HCT116 (cell line): ENCODE results near the gene PML. TPM values are rescaled to one million over a fixed set of nuclear protein-coding genes. Genes with fewer than 3 reads are reported as not detected.
A peak's percentile ranks its signal among the peaks of the same experiment; 100 is the strongest.

Experiments used
- ATAC-seq: fragments of 200-7000 bp; cut with Tn5 transposase; 2 replicates; pipeline ENCODE4 v1.9.1; 2020; ENCODE audit warnings: mild to moderate bottlenecking, moderate library complexity
- BruUV-seq: library from RNA; stranded (reverse); fragments of 400-500 nt; replicated peaks from 2 replicates; lab custom pipeline; 2021; lab: Mats Ljungman, UMichigan
- CTCF ChIA-PET: fragments of 300-600 bp; sonication (Branson Sonifier 250); formaldehyde crosslinking; loops from one replicate; lab custom pipeline; 2021; ENCODE audit warnings: antibody characterized with exemption; lab: Charles Lee
- POLR2A ChIA-PET: fragments of 300-600, 350-600 bp; sonication (Branson Sonifier 250); formaldehyde crosslinking; loops from one replicate; lab custom pipeline; 2021; ENCODE audit warnings: antibody characterized with exemption; lab: Charles Lee
- RAD21 ChIA-PET, 2 experiments: fragments of 300-600 bp; sonication (Branson Sonifier 250); formaldehyde crosslinking; loops; one replicate each; lab custom pipeline; 2023; ENCODE audit warnings: low total read pairs in 2 of 2; ENCODE audit not compliant: uncharacterized antibody in 2 of 2, unreplicated experiment in 2 of 2, low non-redundant PET in 1 of 2; lab: Charles Lee
- DNase-seq: peaks from one replicate; pipeline ENCODE4 v3.0.0-alpha.2; 2010; ENCODE audit warnings: low read depth, low spot score
- H2AFZ ChIP-seq: fragments of 200-600 bp; shearing (Covaris generic), sonication (generic); 2 replicates; pipeline ENCODE4 v1.6.1; 2017; ENCODE audit warnings: low read depth, mixed run types, mixed read lengths, antibody characterized with exemption, low read length; ENCODE audit not compliant: poor library complexity, severe bottlenecking
- H3K27ac ChIP-seq: 2 replicates; pipeline ENCODE4 v1.5.1; 2012; ENCODE audit warnings: low read depth, low read length
- H3K27me3 ChIP-seq: fragments of 200-600 bp; sonication (generic); 2 replicates; pipeline ENCODE4 v1.6.1; 2016; ENCODE audit warnings: mixed run types, low read length, mixed read lengths; ENCODE audit not compliant: insufficient read depth
- H3K36me3 ChIP-seq, 2 experiments: fragments of 200-500 bp in 1 of 2; fragments of 200-600 bp in 1 of 2; sonication (Bioruptor generic) in 1 of 2; sonication (generic) in 1 of 2; 2 replicates each; pipeline versions ENCODE4 v1.5.1 to v1.6.1; 2014 to 2016; ENCODE audit warnings: low read length in 2 of 2, inconsistent platforms in 1 of 2, mixed read lengths in 1 of 2, mixed run types in 1 of 2; ENCODE audit not compliant: insufficient read depth in 2 of 2, control insufficient read depth in 1 of 2
- H3K4me1 ChIP-seq, 2 experiments: fragments of 200-600 bp in 1 of 2; sonication (generic) in 1 of 2; 2 replicates each; pipeline versions ENCODE4 v1.5.1 to v1.6.1; 2012 to 2017; ENCODE audit warnings: low read length in 2 of 2, inconsistent platforms in 1 of 2, mild to moderate bottlenecking in 1 of 2, mixed read lengths in 1 of 2, mixed run types in 1 of 2, moderate library complexity in 1 of 2; ENCODE audit not compliant: insufficient read depth in 2 of 2, control insufficient read depth in 1 of 2
- H3K4me2 ChIP-seq: fragments of 200-600 bp; sonication (generic); 2 replicates; pipeline ENCODE4 v1.6.1; 2017; ENCODE audit warnings: mixed run types, low read length, mixed read lengths
- H3K4me3 ChIP-seq, 2 experiments: fragments of 200-600 bp in 1 of 2; sonication (generic) in 1 of 2; replicated peaks in 1 of 2; 2 replicates each; pipeline ENCODE4 v1.5.1; 2011 to 2016; ENCODE audit warnings: low read length in 2 of 2, control low read depth in 1 of 2, low read depth in 1 of 2, mild to moderate bottlenecking in 1 of 2, mixed read lengths in 1 of 2, mixed run types in 1 of 2
- H3K79me2 ChIP-seq: fragments of 200-600 bp; sonication (generic); 2 replicates; pipeline ENCODE4 v1.6.1; 2017; ENCODE audit warnings: mild to moderate bottlenecking, mixed run types, low read length, moderate library complexity, mixed read lengths; ENCODE audit not compliant: insufficient read depth
- H3K9ac ChIP-seq: fragments of 200-600 bp; sonication (generic); 2 replicates; pipeline ENCODE4 v1.6.1; 2016; ENCODE audit warnings: low read length, mixed read lengths
- H3K9me2 ChIP-seq: fragments of 200-600 bp; sonication (generic), shearing (Covaris generic); 2 replicates; pipeline ENCODE4 v1.6.1; 2017; ENCODE audit warnings: mixed run types, mild to moderate bottlenecking, moderate library complexity; ENCODE audit not compliant: insufficient read depth
- H3K9me3 ChIP-seq, 2 experiments: fragments of 200-500 bp in 1 of 2; fragments of 200-600 bp in 1 of 2; sonication (Bioruptor generic) in 1 of 2; sonication (generic) in 1 of 2; 2 replicates each; pipeline ENCODE4 v1.6.1; 2014 to 2017; ENCODE audit warnings: low read length in 2 of 2, mixed read lengths in 2 of 2, inconsistent platforms in 1 of 2, low read depth in 1 of 2, mild to moderate bottlenecking in 1 of 2, mixed run types in 1 of 2, moderate library complexity in 1 of 2; ENCODE audit not compliant: control insufficient read depth in 1 of 2, insufficient read depth in 1 of 2
- H4K20me1 ChIP-seq: fragments of 200-600 bp; sonication (generic), shearing (Covaris generic); 2 replicates; pipeline ENCODE4 v1.6.1; 2017; ENCODE audit warnings: mixed run types, mild to moderate bottlenecking, moderate library complexity; ENCODE audit not compliant: insufficient read depth
- CBX3 ChIP-seq: IDR thresholded peaks from 2 replicates; pipeline ENCODE4 v1.6.1; 2012; ENCODE audit warnings: low read depth
- EGR1 ChIP-seq: IDR thresholded peaks from 2 replicates; pipeline ENCODE4 v1.6.1; 2012; ENCODE audit warnings: low read depth
- ELF1 ChIP-seq: IDR thresholded peaks from 2 replicates; pipeline ENCODE4 v1.6.1; 2012; ENCODE audit warnings: low read depth, borderline replicate concordance
- EZH2 ChIP-seq: fragments of 200-600 bp; sonication (generic); IDR thresholded peaks from 2 replicates; pipeline ENCODE4 v1.6.1; 2017; ENCODE audit warnings: antibody characterized with exemption, mixed run types
- EZH2phosphoT487 ChIP-seq: fragments of 200-600 bp; IDR thresholded peaks from 2 replicates; pipeline ENCODE4 v1.6.1; 2018; ENCODE audit warnings: antibody characterized with exemption, borderline replicate concordance
- FOSL1 ChIP-seq: IDR thresholded peaks from 2 replicates; pipeline ENCODE4 v1.6.1; 2012; ENCODE audit warnings: low read depth
- JUND ChIP-seq: IDR thresholded peaks from 2 replicates; pipeline ENCODE4 v1.6.1; 2012
- POLR2A ChIP-seq: IDR thresholded peaks from 2 replicates; pipeline ENCODE4 v1.7.0; 2011; ENCODE audit warnings: borderline replicate concordance; ENCODE audit not compliant: insufficient read depth, insufficient read length; ENCODE audit errors: extremely low read depth
- POLR2AphosphoS5 ChIP-seq: IDR thresholded peaks from 2 replicates; pipeline ENCODE4 v1.6.1; 2011; ENCODE audit warnings: mild to moderate bottlenecking, low read depth, low read length, moderate library complexity
- SIN3A ChIP-seq: IDR thresholded peaks from 2 replicates; pipeline ENCODE4 v1.6.1; 2012; ENCODE audit warnings: low read depth
- SP1 ChIP-seq: IDR thresholded peaks from 2 replicates; pipeline ENCODE4 v1.6.1; 2012; ENCODE audit warnings: low read depth
- SRF ChIP-seq: IDR thresholded peaks from 2 replicates; pipeline ENCODE4 v1.6.1; 2012; ENCODE audit warnings: low read depth
- TCF7L2 ChIP-seq: IDR thresholded peaks from 2 replicates; pipeline ENCODE4 v1.7.0; 2011; ENCODE audit warnings: borderline replicate concordance, inconsistent platforms; ENCODE audit not compliant: insufficient read depth, insufficient read length; ENCODE audit errors: extremely low read depth
- YY1 ChIP-seq: IDR thresholded peaks from 2 replicates; pipeline ENCODE4 v1.6.1; 2011; ENCODE audit warnings: low read length, low read depth, moderate library complexity, mild to moderate bottlenecking; ENCODE audit not compliant: insufficient replicate concordance; ENCODE audit errors: extremely low read depth
- ZFX ChIP-seq: fragments of 450-650 bp; IDR thresholded peaks from 2 replicates; pipeline ENCODE4 v1.6.1; 2017
- ZNF274 ChIP-seq: fragments of 200-500 bp; sonication (Bioruptor generic); IDR thresholded peaks from 2 replicates; pipeline ENCODE4 v1.6.1; 2014; ENCODE audit warnings: mild to moderate bottlenecking, low read depth, low read length, inconsistent platforms
- intact Hi-C: fragments of 100-400 bp; cut with micrococcal nuclease; formaldehyde crosslinking; loops from 2 replicates; pipeline ENCODE4 v1.10.0; 2022
- total RNA-seq: library from RNA; stranded (reverse); gene quantifications from one replicate; pipeline ENCODE4 v1.2.1, GENCODE V29; 2021; ENCODE audit not compliant: unreplicated experiment
- TF ChIP-seq, protein P1 (sequence below): IDR thresholded peaks from 2 replicates; pipeline ENCODE4 v1.6.1; 2012
- TF ChIP-seq, protein P2 (sequence below): IDR thresholded peaks from 2 replicates; pipeline ENCODE4 v1.6.1; 2012
- TF ChIP-seq, protein P3 (sequence below): IDR thresholded peaks from 2 replicates; pipeline ENCODE4 v1.6.1; 2011; ENCODE audit warnings: mild to moderate bottlenecking, low read length, moderate library complexity; ENCODE audit not compliant: insufficient replicate concordance; ENCODE audit errors: extremely low read depth
- TF ChIP-seq, protein P4 (sequence below): IDR thresholded peaks from 2 replicates; pipeline ENCODE4 v1.6.1; 2012; ENCODE audit warnings: low read depth

Gene PML
- total RNA-seq, 1 experiment from 2014 or later, result 28.1 TPM

DNA sequence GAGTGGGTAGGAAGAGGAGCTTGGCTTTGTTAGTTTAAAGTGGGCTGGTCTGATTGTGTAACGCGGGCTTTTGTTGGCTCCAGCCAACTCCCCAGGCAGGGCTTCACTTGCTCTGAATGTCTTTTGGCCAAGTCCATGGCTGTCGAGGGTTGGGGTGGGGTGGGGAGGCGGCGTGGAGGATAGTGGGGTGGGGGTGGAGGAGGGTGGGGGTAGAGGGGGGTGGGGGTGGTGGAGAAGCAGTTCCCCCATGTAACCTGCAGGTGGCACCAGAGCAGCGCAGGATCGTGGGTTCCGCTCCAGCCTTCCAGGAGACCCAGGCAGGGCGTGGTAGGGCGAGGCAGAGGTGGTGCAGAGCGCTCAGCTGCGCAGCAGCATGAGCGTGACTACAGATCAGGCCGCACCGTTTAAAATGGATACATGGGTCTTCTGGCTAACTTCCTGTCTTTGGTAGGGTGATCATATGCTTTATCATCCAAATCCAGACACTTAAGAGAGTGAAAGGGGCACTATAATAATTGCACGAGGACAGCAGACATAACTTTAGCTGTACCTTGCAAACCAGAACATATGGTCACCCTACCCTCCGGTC lies 59.5 kb downstream of the PML start:
- Histone ChIP-seq H3K27ac (no peak overlapping the region), H3K9me2 (no peaks in the 10 kb centered on the region), H3K9ac (no peak overlapping the region), H3K4me3 (peak overlapping the region in 1 of 2 experiments; percentile 29; a peak in 1 of 4 replicates), H2AFZ (peak overlapping the region; percentile 83), H3K36me3 (no peaks in the 10 kb centered on the region), H3K79me2 (no peaks in the 10 kb centered on the region), H3K4me1 (peaks cover 4 to 16% of the 10 kb centered on the region in 2 experiments; a peak in 3 of 4 replicates), H3K27me3 (no peaks in the 10 kb centered on the region), H3K4me2 (peak overlapping the region; percentile 69), H3K9me3 (no peaks in the 10 kb centered on the region), H4K20me1 (no peaks in the 10 kb centered on the region)
- CTCF ChIA-PET, result interaction anchor here (0.6 to 5.3 kb wide), 16 partner anchors 10 to 322 kb away, joined by 3 to 90 read pairs (median 5); partner anchors contain the start of gene PML
- no TSS peak for BruUV-seq
- peak; percentile 99 for ATAC-seq
- POLR2A ChIA-PET, result interaction anchor here (1.2 kb wide), 1 partner anchor 10 kb away, joined by 3 read pairs; no protein-coding TSS in a partner anchor
- RAD21 ChIA-PET, result interaction anchor here (1.0 to 1.8 kb wide), 7 partner anchors 81 to 269 kb away, joined by 3 to 9 read pairs (median 6); no protein-coding TSS in a partner anchor
- intact Hi-C loops, result loop anchor here (5.0 kb wide), 1 partner anchor 248 kb away; no protein-coding TSS in a partner anchor
- peak; percentile 52 for DNase-seq
- TF ChIP-seq ZFX (no peak), FOSL1 (no peak), POLR2A (no peak), CBX3 (no peak), SP1 (no peak), POLR2AphosphoS5 (no peak), SIN3A (no peak), TCF7L2 (peak; percentile 16), ZNF274 (no peak), ELF1 (no peak), EGR1 (no peak), EZH2phosphoT487 (no peak), EZH2 (no peak), SRF (no peak), JUND (no peak), YY1 (no peak)
- TF ChIP-seq, protein P1, sequence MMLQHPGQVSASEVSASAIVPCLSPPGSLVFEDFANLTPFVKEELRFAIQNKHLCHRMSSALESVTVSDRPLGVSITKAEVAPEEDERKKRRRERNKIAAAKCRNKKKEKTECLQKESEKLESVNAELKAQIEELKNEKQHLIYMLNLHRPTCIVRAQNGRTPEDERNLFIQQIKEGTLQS, result no peak
- TF ChIP-seq, protein P2, sequence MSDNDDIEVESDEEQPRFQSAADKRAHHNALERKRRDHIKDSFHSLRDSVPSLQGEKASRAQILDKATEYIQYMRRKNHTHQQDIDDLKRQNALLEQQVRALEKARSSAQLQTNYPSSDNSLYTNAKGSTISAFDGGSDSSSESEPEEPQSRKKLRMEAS, result no peak
- TF ChIP-seq, protein P3, sequence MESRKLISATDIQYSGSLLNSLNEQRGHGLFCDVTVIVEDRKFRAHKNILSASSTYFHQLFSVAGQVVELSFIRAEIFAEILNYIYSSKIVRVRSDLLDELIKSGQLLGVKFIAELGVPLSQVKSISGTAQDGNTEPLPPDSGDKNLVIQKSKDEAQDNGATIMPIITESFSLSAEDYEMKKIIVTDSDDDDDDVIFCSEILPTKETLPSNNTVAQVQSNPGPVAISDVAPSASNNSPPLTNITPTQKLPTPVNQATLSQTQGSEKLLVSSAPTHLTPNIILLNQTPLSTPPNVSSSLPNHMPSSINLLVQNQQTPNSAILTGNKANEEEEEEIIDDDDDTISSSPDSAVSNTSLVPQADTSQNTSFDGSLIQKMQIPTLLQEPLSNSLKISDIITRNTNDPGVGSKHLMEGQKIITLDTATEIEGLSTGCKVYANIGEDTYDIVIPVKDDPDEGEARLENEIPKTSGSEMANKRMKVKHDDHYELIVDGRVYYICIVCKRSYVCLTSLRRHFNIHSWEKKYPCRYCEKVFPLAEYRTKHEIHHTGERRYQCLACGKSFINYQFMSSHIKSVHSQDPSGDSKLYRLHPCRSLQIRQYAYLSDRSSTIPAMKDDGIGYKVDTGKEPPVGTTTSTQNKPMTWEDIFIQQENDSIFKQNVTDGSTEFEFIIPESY, result no peak
- TF ChIP-seq, protein P4, sequence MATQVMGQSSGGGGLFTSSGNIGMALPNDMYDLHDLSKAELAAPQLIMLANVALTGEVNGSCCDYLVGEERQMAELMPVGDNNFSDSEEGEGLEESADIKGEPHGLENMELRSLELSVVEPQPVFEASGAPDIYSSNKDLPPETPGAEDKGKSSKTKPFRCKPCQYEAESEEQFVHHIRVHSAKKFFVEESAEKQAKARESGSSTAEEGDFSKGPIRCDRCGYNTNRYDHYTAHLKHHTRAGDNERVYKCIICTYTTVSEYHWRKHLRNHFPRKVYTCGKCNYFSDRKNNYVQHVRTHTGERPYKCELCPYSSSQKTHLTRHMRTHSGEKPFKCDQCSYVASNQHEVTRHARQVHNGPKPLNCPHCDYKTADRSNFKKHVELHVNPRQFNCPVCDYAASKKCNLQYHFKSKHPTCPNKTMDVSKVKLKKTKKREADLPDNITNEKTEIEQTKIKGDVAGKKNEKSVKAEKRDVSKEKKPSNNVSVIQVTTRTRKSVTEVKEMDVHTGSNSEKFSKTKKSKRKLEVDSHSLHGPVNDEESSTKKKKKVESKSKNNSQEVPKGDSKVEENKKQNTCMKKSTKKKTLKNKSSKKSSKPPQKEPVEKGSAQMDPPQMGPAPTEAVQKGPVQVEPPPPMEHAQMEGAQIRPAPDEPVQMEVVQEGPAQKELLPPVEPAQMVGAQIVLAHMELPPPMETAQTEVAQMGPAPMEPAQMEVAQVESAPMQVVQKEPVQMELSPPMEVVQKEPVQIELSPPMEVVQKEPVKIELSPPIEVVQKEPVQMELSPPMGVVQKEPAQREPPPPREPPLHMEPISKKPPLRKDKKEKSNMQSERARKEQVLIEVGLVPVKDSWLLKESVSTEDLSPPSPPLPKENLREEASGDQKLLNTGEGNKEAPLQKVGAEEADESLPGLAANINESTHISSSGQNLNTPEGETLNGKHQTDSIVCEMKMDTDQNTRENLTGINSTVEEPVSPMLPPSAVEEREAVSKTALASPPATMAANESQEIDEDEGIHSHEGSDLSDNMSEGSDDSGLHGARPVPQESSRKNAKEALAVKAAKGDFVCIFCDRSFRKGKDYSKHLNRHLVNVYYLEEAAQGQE, result no peak
